Activated CD4-positive, alpha-beta T cell treated with anti-CD3 and anti-CD28 coated beads for 1 hour (primary cell): Measurements from ENCODE around the gene RPTOR.
A peak's percentile ranks its signal among the peaks of the same experiment; 100 is the strongest.

Experiments
- DNase-seq: peaks from one replicate; pipeline ENCODE4 v3.0.0-alpha.2; 2020

The RPTOR gene

GRCh38 chr17:80855948-80856862 is 311.6 kb downstream of the RPTOR start:
- peak; percentile 75 for DNase-seq

GRCh38 chr17:80856863-80857755 is 312.5 kb downstream of the RPTOR start:
- DNase-seq: no peak

GRCh38 chr17:80857756-80858171 is 313.1 kb downstream of the RPTOR start:
- DNase-seq: no peak

GRCh38 chr17:80858301-80859001 is 313.8 kb downstream of the RPTOR start:
- DNase-seq: no peak

GRCh38 chr17:80859002-80859941 is 314.6 kb downstream of the RPTOR start:
- no peak for DNase-seq

- DNase-seq: no peak
Measured at GRCh38 chr17:80860101-80860671, 315.5 kb downstream of the RPTOR start.

- no peak for DNase-seq
Measured at GRCh38 chr17:80860703-80861417, 316.2 kb downstream of the RPTOR start.

- no peak for DNase-seq
Measured at GRCh38 chr17:80861418-80861815, 316.8 kb downstream of the RPTOR start.

- peak; percentile 48 for DNase-seq
Measured at GRCh38 chr17:80861892-80862291, 317.3 kb downstream of the RPTOR start.

GRCh38 chr17:80862481-80862961 is 317.9 kb downstream of the RPTOR start:
- no peak for DNase-seq

- DNase-seq: no peak
Measured at GRCh38 chr17:80862978-80863377, 318.3 kb downstream of the RPTOR start.

- no peak for DNase-seq
Measured at GRCh38 chr17:80863626-80864025, 319.0 kb downstream of the RPTOR start.

GRCh38 chr17:80864751-80865150 is 320.1 kb downstream of the RPTOR start:
- DNase-seq: no peak

GRCh38 chr17:80866050-80866793 is 321.6 kb downstream of the RPTOR start:
- DNase-seq: peak; percentile 55

- DNase-seq: no peak
Measured at GRCh38 chr17:80868022-80868609, 323.5 kb downstream of the RPTOR start.

GRCh38 chr17:80869481-80870145 is 325.0 kb downstream of the RPTOR start:
- no peak for DNase-seq

- no peak for DNase-seq
Measured at GRCh38 chr17:80870401-80870800, 325.8 kb downstream of the RPTOR start.

GRCh38 chr17:80871341-80871740 is 326.7 kb downstream of the RPTOR start:
- DNase-seq: no peak

GRCh38 chr17:80872001-80872500 is 327.4 kb downstream of the RPTOR start:
- DNase-seq: no peak
